GM21526 (cell line): ENCODE measurements around the gene LDB2.

Experiments used
- ATAC-seq: cut with Tn5 transposase; IDR thresholded peaks from one replicate; pipeline ENCODE4 v1.9.1; 2021; ENCODE audit warnings: moderate library complexity; ENCODE audit not compliant: unreplicated experiment, low FRiP score

LDB2 gene

GRCh38 chr4:16846540-16847117 is 51.8 kb downstream of the LDB2 start:
- no peak for ATAC-seq

DNA sequence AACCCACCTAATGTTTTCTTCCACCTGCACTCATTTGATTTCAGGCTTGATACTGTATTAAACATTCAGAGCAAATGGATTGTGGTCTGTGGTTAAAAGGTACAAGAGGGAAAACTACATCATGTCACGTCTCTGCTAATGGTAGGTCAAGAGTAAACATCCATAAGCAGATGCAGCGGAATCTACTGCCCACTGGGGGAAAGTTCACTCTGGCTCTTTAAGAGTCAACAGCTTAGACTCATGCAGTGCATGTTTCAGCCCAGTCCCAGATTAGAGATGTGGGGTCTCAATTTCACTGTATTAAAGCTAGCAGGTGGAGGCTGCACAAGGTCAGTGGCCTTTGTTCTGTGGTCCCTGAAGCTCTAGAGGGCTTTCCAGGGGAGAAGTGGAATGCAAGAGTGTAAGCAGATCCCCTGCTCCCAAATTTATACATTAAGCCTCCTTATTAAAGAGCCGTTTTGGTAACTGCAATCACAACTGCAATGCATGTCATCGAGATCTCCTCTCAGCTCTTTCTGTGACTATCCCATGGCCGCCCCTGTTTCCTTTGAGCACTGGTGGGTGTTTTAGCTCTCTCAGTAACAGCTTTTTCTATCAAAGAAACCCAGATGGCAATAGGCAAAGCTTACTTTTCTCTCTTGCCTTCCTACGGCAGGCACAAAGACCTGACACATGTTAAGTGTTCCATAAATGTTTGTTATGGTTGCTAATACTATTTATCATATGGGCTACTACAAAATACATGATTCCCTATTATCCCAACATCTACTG is 53.4 kb downstream of the LDB2 start:
- ATAC-seq = no peak

DNA sequence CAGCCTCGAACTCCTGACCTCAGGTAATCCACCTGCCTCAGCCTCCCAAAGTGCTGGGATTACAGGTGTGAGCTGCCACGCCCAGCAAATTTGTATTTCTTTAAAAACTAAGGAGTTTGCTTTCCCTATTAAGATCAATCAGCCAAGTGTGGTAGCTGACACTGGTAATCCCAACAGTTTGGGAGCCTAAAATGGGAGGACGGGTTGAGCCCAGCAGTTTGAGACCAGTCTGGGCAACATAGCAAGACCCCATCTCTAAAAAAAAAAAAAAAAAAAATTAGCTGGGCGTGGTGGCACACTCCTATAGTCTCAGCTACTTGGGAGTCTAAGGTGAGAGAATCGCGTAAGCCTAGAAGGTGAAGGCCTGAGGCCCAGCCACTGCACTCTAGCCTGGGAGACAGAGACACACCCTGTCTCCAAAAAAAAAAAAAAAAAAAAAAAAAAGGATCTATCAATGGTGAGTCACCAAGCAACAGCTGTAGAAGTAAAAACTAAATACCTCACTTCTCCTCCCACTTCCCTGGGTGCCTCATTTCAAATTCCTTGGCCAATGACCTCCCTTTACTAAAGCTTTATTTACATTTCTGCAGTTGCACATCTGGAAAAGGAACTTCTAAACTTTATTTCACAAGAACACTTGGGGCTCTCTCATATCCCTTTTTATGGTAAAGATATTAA is 54.5 kb downstream of the LDB2 start:
- no peak for ATAC-seq

GRCh38 chr4:16838226-16838875 is 60.1 kb downstream of the LDB2 start:
- ATAC-seq = no peak

DNA sequence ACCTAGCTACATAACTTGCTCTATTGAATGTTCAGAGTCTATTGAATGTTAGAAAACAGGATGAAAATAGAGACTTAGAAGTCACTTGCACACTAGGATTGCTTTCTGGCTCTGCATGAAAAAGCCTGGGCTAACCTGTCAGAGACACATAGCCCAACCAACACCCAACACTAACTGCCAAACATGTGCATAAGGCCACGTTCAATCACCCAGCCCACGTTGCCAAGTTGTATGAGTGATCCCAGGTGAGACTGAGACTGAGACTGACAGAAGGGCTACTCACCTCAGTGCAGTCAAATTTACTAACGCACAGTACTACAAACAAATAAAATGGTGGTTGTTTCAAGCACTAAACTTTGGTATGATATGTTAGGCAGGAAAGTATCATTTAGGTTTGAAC is 61.0 kb downstream of the LDB2 start:
- no peak for ATAC-seq

DNA sequence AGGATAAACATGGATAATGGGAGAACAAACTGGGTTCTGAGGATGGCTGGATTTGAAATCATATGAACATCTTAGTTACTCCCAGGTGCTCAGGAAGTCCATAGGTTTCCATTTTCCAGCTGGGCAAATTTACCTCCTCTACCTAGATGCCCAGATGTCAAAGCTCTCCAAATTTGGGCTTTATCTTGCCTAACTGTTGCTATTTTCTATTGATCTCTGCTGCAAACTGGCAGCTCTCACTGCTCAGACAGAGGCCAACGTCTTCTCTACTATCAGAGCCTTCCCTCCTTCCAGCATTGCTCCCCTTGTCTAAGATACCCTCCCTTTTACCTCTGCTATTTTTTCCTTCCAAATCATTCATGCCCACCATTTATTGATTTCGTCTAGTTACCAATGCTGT is 62.1 kb downstream of the LDB2 start:
- ATAC-seq = no peak

GRCh38 chr4:16835597-16836247 is 62.7 kb downstream of the LDB2 start:
- ATAC-seq = no peak

DNA sequence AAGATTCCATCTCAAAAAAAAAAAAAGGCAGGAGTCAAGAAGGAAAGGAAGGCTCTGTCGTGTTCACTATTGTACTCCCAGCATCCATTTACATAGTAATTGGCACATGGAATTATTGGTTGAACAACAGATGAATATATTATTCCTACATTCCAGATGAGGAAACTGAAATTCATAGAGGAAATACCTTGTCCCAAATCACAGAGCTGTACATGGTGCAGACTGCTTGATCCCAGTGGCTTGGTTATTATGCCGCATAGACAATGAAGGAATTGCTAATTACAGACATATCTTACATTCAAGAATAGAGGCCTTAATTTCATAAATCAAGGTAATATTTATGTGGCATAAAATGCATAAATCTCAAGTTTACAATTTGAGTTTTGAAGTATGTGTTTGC is 63.6 kb downstream of the LDB2 start:
- no peak for ATAC-seq

GRCh38 chr4:16833722-16834121 is 64.7 kb downstream of the LDB2 start:
- ATAC-seq = no peak

DNA sequence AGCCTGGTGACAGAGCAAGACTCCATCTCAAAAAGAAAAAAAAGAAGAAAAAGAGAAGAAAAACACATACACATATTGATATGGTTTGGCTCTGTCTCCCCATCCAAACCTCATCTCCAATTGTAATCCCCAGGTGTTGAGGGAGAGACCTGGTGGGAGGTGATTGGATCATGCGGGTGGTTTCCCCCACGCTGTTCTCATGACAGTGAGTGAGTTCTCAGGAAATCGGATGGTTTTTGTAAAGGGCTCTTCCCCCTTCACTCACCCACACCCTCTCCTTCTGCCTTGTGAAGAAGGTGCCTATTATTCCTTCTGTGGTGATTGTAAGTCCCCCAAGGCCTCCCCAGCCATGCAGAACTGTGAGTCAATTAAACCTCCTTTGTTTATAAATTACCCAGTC is 68.4 kb downstream of the LDB2 start:
- no peak for ATAC-seq

GRCh38 chr4:16827794-16828724 is 70.4 kb downstream of the LDB2 start:
- no peak for ATAC-seq

- ATAC-seq = no peak
Observed at GRCh38 chr4:16827045-16827444, 71.4 kb downstream of the LDB2 start.

DNA sequence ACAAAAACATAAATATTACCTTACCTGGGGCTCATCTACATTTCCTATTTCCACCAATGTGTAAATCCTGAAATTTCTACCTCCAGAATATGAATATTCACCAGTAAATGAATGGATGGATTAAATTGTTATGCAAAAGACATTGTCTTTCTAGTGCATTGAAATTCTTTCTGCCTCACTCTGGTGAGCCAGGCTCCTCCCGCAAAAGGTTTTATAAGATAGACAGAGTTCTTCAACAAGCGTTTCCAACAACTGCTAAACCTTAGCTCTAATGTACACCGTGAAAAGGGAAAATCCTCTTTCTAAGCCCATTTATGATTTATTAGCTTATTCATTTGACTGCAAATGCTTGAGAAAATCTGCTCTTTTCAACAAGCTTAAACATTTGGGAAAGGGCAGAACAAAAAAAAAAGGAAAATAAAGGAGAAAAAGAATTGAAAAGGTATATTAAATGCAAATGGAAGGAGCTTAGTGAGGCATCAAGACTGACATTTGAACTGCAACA is 72.0 kb downstream of the LDB2 start:
- no peak for ATAC-seq

DNA sequence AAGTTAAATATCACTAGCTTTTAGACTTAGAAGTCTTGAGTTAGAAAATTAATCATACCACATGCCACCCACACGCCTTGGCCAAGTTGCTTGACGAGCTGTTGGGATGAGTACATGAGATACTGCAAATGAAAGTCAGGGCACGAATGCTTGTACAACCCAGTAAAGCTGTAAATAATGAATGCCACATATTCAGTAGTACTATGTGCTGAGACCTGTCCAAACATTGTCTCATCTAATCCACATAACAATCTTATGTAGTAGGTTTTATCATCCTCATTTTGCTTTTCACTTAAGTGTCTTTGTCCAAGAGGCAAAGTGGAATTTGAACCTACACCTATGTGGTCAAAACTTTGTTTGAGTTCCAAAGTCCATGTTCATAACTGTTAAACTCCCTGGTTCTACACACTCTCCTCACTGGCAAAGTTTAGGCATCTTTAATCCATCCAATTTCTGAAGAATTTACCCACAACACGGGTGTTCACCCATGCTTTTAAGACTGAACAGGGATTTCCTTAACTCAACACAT is 74.1 kb downstream of the LDB2 start:
- ATAC-seq = no peak

GRCh38 chr4:16820329-16820728 is 78.1 kb downstream of the LDB2 start:
- ATAC-seq = no peak

- ATAC-seq = no peak
Observed at GRCh38 chr4:16819652-16820051, 78.8 kb downstream of the LDB2 start.

GRCh38 chr4:16818005-16818404 is 80.4 kb downstream of the LDB2 start:
- ATAC-seq = no peak

DNA sequence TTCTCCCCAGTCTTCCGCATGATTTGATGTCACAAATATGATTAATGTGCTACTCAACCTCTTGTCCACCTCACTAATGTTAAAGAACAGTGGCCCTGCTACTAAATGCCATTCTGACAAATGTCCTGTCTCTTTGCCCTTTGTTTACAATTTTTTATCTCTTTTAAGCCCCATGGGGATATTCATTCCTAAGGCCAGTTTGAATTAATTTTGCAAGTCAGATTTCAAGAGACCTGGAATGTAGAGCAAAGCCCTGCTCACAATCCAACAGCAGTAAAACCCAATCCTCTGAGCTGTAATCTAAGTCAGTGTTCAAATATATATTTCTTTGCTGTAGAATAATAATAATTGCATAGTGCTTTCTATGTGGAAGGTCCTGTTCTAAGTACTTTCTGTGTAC is 81.2 kb downstream of the LDB2 start:
- no peak for ATAC-seq

DNA sequence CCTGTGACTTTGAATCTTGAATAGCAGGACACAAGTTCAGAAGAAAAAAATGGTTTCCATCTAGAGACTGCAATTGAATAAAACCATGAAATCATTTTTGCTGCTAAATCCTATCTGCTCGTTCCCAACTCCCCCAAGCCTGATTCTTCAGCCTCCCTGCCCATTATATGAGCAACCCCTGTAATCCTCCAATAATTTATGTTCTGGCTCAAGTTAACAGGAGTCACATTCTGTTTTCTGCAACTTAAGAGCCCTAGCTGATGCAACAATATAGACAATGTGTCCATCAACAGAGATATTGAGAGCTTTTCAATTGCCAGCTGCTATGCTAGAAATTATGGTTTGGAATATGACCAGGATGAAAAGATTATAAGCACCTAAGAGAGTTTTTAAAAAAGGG is 84.1 kb downstream of the LDB2 start:
- no peak for ATAC-seq
